H1 (cell line): ENCODE results near the gene PLPP7. TPM values are rescaled to one million over a fixed set of nuclear protein-coding genes. Genes with fewer than 3 reads are reported as not detected.
"Not testable (repeated sequence)": the region's sequence is repeated elsewhere in the genome, so short reads cannot be mapped to it uniquely, and the experiment has no call there.

Experiments
- CTCF ChIA-PET: fragments of 300-600 bp; sonication (Branson Sonifier 250); formaldehyde crosslinking; loops from one replicate; lab custom pipeline; 2021; ENCODE audit not compliant: partially characterized antibody; lab: Charles Lee
- POLR2A ChIA-PET: fragments of 300-600 bp; sonication (Branson Sonifier 250); formaldehyde crosslinking; loops from one replicate; lab custom pipeline; 2021; ENCODE audit warnings: inconsistent platforms; ENCODE audit not compliant: partially characterized antibody; lab: Charles Lee
- DNase-seq, 2 experiments: peaks; one replicate each; pipeline versions ENCODE4 v3.0.0 to v3.0.0-alpha.2; 2010 to 2022; ENCODE audit warnings: low spot score in 2 of 2, low read depth in 1 of 2, mixed read lengths in 1 of 2
- FAIRE-seq: peaks from 2 replicates; lab custom pipeline; 2011; peaks lifted over from hg19 to GRCh38; lab: Jason Lieb, UNC
- H2AFZ ChIP-seq: 2 replicates; pipeline ENCODE4 v1.8.1; 2012; ENCODE audit warnings: low read length, inconsistent platforms
- H2AK5ac ChIP-seq: 2 replicates; pipeline ENCODE4 v1.6.1; 2013; ENCODE audit warnings: low read depth, low read length
- H2BK120ac ChIP-seq: replicated peaks from 2 replicates; pipeline ENCODE3; 2013; ENCODE audit warnings: low read depth, low read length, inconsistent platforms
- H2BK12ac ChIP-seq: 2 replicates; pipeline ENCODE4 v1.6.1; 2013; ENCODE audit warnings: low read depth, low read length
- H2BK15ac ChIP-seq: 2 replicates; pipeline ENCODE4 v1.6.1; 2013; ENCODE audit warnings: low read length
- H2BK20ac ChIP-seq: 2 replicates; pipeline ENCODE4 v1.6.1; 2013; ENCODE audit warnings: low read length
- H2BK5ac ChIP-seq: 2 replicates; pipeline ENCODE4 v1.6.1; 2013; ENCODE audit warnings: low read depth, low read length
- H3K14ac ChIP-seq: 2 replicates; pipeline ENCODE4 v1.6.1; 2013; ENCODE audit warnings: inconsistent platforms; ENCODE audit not compliant: insufficient read length
- H3K18ac ChIP-seq: 2 replicates; pipeline ENCODE4 v1.6.1; 2013; ENCODE audit warnings: low read length; ENCODE audit errors: extremely low read depth
- H3K23ac ChIP-seq: 2 replicates; pipeline ENCODE4 v1.6.1; 2013; ENCODE audit warnings: inconsistent platforms; ENCODE audit not compliant: insufficient read length
- H3K23me2 ChIP-seq: 2 replicates; pipeline ENCODE4 v1.6.1; 2013; ENCODE audit warnings: low read depth, low read length
- H3K27ac ChIP-seq: 2 replicates; pipeline ENCODE4 v1.6.1; 2011; ENCODE audit warnings: low read depth, low read length, inconsistent platforms
- H3K27me3 ChIP-seq, 4 experiments: replicated peaks in 1 of 4; 1 replicate in 1 of 4; 2 replicates in 3 of 4; pipeline versions ENCODE4 v1.6.1 to v1.8.1; 2011 to 2013; ENCODE audit warnings: low read length in 3 of 4, mild to moderate bottlenecking in 3 of 4, inconsistent platforms in 2 of 4, mixed read lengths in 2 of 4, moderate library complexity in 1 of 4; ENCODE audit not compliant: control insufficient read depth in 3 of 4, insufficient read depth in 3 of 4; ENCODE audit errors: extremely low read depth in 1 of 4
- H3K36me3 ChIP-seq, 4 experiments: 2 replicates each; pipeline versions ENCODE4 v1.6.1 to v1.8.1; 2011 to 2013; ENCODE audit warnings: mild to moderate bottlenecking in 4 of 4, low read length in 3 of 4, moderate library complexity in 2 of 4, control low read depth in 1 of 4, inconsistent platforms in 1 of 4; ENCODE audit not compliant: insufficient read depth in 4 of 4, control insufficient read depth in 2 of 4
- H3K4ac ChIP-seq: replicated peaks from 2 replicates; pipeline ENCODE3; 2013; ENCODE audit warnings: low read length, low read depth, mixed read lengths, inconsistent platforms; ENCODE audit not compliant: insufficient read length
- H3K4me1 ChIP-seq, 4 experiments: replicated peaks in 1 of 4; 1 replicate in 1 of 4; 2 replicates in 3 of 4; pipeline versions ENCODE4 v1.6.1 to v1.8.1; 2011 to 2013; ENCODE audit warnings: low read length in 3 of 4, inconsistent platforms in 2 of 4, mixed read lengths in 1 of 4; ENCODE audit not compliant: insufficient read depth in 4 of 4, control insufficient read depth in 3 of 4
- H3K4me2 ChIP-seq, 2 experiments: 2 replicates each; pipeline versions ENCODE4 v1.6.1 to v1.8.1; 2011 to 2013; ENCODE audit warnings: low read depth in 2 of 2, low read length in 2 of 2, control low read depth in 1 of 2, inconsistent platforms in 1 of 2, mild to moderate bottlenecking in 1 of 2; ENCODE audit not compliant: insufficient read depth in 1 of 2
- H3K4me3 ChIP-seq, 4 experiments: fragments of 200-600, 300-600 bp in 1 of 4; sonication (generic), shearing (Covaris generic), sonication (Bioruptor Twin) in 1 of 4; 2 replicates each; pipeline versions ENCODE4 v1.5.1 to v1.8.1; 2011 to 2016; ENCODE audit warnings: low read length in 4 of 4, low read depth in 3 of 4, control low read depth in 2 of 4, inconsistent platforms in 2 of 4, mild to moderate bottlenecking in 2 of 4, mixed read lengths in 1 of 4, moderate library complexity in 1 of 4; ENCODE audit not compliant: insufficient read depth in 2 of 4; ENCODE audit errors: extremely low read depth in 1 of 4
- H3K56ac ChIP-seq: replicated peaks from 2 replicates; pipeline ENCODE3; 2013; ENCODE audit warnings: low read depth, mild to moderate bottlenecking, mixed read lengths, low read length, inconsistent platforms; ENCODE audit not compliant: insufficient read length
- H3K79me1 ChIP-seq: 2 replicates; pipeline ENCODE4 v1.6.1; 2013; ENCODE audit warnings: low read depth, low read length, control low read depth
- H3K79me2 ChIP-seq, 2 experiments: 2 replicates each; pipeline versions ENCODE4 v1.6.1 to v1.8.1; 2012 to 2013; ENCODE audit warnings: low read length in 2 of 2, mild to moderate bottlenecking in 2 of 2, inconsistent platforms in 1 of 2; ENCODE audit not compliant: insufficient read depth in 2 of 2, control insufficient read depth in 1 of 2
- H3K9ac ChIP-seq, 4 experiments: replicated peaks in 1 of 4; 1 replicate in 1 of 4; 2 replicates in 3 of 4; pipeline versions ENCODE4 v1.6.1 to v1.8.1; 2011 to 2013; ENCODE audit warnings: low read depth in 3 of 4, low read length in 3 of 4, control low read depth in 2 of 4, mild to moderate bottlenecking in 2 of 4, moderate library complexity in 2 of 4, inconsistent platforms in 1 of 4; ENCODE audit errors: extremely low read depth in 1 of 4
- H3K9me3 ChIP-seq, 2 experiments: 2 replicates each; pipeline versions ENCODE4 v1.6.1 to v1.8.1; 2012 to 2013; ENCODE audit warnings: mild to moderate bottlenecking in 2 of 2, moderate library complexity in 2 of 2, control low read depth in 1 of 2, inconsistent platforms in 1 of 2, low read depth in 1 of 2, low read length in 1 of 2, mixed read lengths in 1 of 2; ENCODE audit not compliant: insufficient read depth in 2 of 2
- H4K20me1 ChIP-seq, 2 experiments: replicated peaks in 1 of 2; 2 replicates each; pipeline versions ENCODE3 to v1.8.1; 2011 to 2013; ENCODE audit warnings: inconsistent platforms in 2 of 2, low read length in 2 of 2, mild to moderate bottlenecking in 1 of 2; ENCODE audit not compliant: insufficient read depth in 2 of 2, control insufficient read depth in 1 of 2
- H4K5ac ChIP-seq: 2 replicates; pipeline ENCODE4 v1.6.1; 2013; ENCODE audit warnings: low read length, low read depth, mixed read lengths, inconsistent platforms; ENCODE audit not compliant: insufficient read length
- H4K8ac ChIP-seq: 2 replicates; pipeline ENCODE4 v1.8.0; 2013; ENCODE audit warnings: mild to moderate bottlenecking, moderate library complexity, low read length, inconsistent platforms; ENCODE audit not compliant: insufficient read depth; ENCODE audit errors: extremely low read depth
- H4K91ac ChIP-seq: replicated peaks from 2 replicates; pipeline ENCODE3; 2013; ENCODE audit warnings: low read length, mixed read lengths, inconsistent platforms; ENCODE audit not compliant: insufficient read length
- ASH2L ChIP-seq: fragments of 200-600, 300-600 bp; sonication (generic); IDR thresholded peaks from one replicate; pipeline ENCODE4 v1.7.1; 2017; ENCODE audit warnings: low read length
- CREB1 ChIP-seq: IDR thresholded peaks from 2 replicates; pipeline ENCODE4 v1.6.1; 2012; ENCODE audit warnings: inconsistent platforms
- EGR1 ChIP-seq: IDR thresholded peaks from 2 replicates; pipeline ENCODE4 v1.6.1; 2011; ENCODE audit warnings: low read depth, low read length, borderline replicate concordance
- GABPA ChIP-seq: IDR thresholded peaks from 2 replicates; pipeline ENCODE4 v1.6.1; 2011; ENCODE audit warnings: mild to moderate bottlenecking, low read length, moderate library complexity, borderline replicate concordance; ENCODE audit not compliant: insufficient read depth
- RXRA ChIP-seq: IDR thresholded peaks from 2 replicates; pipeline ENCODE4 v1.6.1; 2011; ENCODE audit warnings: low read depth, mild to moderate bottlenecking, low read length, moderate library complexity; ENCODE audit not compliant: insufficient read depth
- SAP30 ChIP-seq: fragments of 300-600 bp; sonication (generic); IDR thresholded peaks from 2 replicates; pipeline ENCODE4 v1.7.1; 2012; ENCODE audit warnings: low read length, moderate library complexity, mild to moderate bottlenecking, inconsistent platforms; ENCODE audit not compliant: insufficient read depth, insufficient replicate concordance
- WGBS, 2 experiments: shearing (Covaris generic) in 1 of 2; methylation state at CpG; one replicate each; pipeline versions ENCODE4 v1.1.6 to v1.1.7; 2013 to 2015; ENCODE audit warnings: low lambda C conversion rate in 2 of 2, mixed read lengths in 2 of 2, inconsistent platforms in 1 of 2, low coverage in 1 of 2, missing lambda C conversion rate in 1 of 2; ENCODE audit not compliant: insufficient replicate concordance in 2 of 2, insufficient coverage in 1 of 2, insufficient read length in 1 of 2; ENCODE audit errors: extremely low coverage in 1 of 2, missing lambda C conversion rate in 1 of 2; 5-methylcytosine and 5-hydroxymethylcytosine counted together
- polyA plus RNA-seq, 7 experiments: library from polyadenylated mRNA; depleted of rRNA in 3 of 7; stranded (reverse) in 5 of 7; unstranded in 2 of 7; fragments of >200 nt in 5 of 7; fragments of 200-250 nt in 2 of 7; gene quantifications; 1 replicate in 5 of 7; 2 replicates in 1 of 7; 4 replicates in 1 of 7; pipeline versions ENCODE4 v1.2.1 to v1.2.3, GENCODE V29; 2011 to 2013; ENCODE audit warnings: missing spikeins in 2 of 7, mixed read lengths in 2 of 7
- total RNA-seq: library from RNA; stranded (reverse); fragmentation: NEBNext Ultra II Directional; extraction: Animal tissue kit (Norgen Biotek cat#: 25700); gene quantifications from 2 replicates; pipeline ENCODE4 v1.2.1, GENCODE V29; 2021
- TF ChIP-seq, protein P1 (sequence below): IDR thresholded peaks from 2 replicates; pipeline ENCODE4 v1.6.1; 2011; ENCODE audit warnings: low read length, improper control_type of control experiment

Gene PLPP7
- total and polyA plus RNA-seq, 2 of the 8 experiments (the other 6 are each of a cell fraction or from before 2014, with no cell fraction given), result 3.4 to 3.9 TPM

DNA sequence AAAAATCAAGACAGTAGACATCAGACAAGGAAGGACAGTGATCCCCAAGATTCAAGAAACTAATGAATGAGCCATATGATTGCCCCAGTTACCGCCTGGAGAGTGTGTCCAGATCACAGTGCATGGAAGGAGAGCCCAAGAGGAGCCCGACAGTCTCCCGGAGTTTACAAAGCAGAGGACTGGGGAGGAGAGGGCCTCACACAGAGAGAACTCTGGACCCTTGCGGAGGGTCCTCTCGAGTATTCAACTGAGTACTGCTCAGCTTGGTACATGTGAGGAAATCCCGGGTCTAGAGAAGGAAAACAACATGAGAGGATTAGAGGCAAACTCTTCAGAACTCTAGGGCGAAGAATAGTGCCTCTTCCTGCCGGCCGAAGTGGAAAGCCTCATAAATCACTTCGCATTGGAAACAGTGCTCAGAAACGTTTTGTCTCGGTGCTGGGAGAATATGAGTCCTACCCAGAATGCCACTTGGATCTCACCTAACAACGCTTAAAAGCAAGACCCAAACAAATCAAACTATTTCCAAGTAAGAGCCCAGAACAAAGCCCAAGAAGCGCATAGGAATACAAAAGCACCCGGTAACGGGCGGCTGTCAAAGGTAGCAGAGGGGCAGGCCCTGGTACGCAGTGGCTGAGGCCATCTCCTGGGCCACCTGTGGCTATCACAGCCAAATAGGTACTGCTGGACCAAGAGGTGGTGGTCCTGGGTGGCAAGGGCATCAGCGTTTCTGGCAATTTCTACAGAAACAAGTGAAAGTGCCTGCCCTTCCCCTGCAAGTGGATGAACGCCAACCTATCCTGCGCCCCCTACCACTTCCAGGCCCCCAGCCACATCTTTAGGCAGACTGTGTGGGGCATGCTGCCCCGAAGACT is 49.2 kb upstream of the PLPP7 start (continued):
- TF ChIP-seq, protein P1, sequence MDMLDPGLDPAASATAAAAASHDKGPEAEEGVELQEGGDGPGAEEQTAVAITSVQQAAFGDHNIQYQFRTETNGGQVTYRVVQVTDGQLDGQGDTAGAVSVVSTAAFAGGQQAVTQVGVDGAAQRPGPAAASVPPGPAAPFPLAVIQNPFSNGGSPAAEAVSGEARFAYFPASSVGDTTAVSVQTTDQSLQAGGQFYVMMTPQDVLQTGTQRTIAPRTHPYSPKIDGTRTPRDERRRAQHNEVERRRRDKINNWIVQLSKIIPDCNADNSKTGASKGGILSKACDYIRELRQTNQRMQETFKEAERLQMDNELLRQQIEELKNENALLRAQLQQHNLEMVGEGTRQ, result no peak
- TF ChIP-seq EGR1 (no peak), ASH2L (no peak), SAP30 (no peak), RXRA (no peak), GABPA (no peak), CREB1 (no peak)

DNA sequence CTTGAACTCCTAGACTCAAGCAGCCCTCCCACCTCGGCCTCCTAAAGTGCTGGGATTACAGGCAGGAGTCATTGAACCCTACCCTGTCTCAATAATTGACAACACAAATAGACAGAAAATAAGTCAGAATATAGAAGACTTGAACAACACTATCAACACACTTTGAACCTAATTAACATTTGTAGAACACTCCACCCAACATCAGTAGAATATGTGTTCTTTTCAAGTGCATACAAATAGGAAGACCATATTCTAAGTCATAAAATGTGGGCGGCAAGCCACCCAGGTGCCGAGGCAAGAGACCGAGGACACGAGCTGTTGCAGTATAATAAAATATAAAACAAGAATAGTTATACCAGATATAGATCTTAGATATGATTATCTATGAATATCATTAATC is 45.2 kb upstream of the PLPP7 start:
- H3K36me3 ChIP-seq, H3K4me3 ChIP-seq, H3K18ac ChIP-seq, H3K9ac ChIP-seq, H2AK5ac ChIP-seq, H2BK120ac ChIP-seq, DNase-seq, H3K14ac ChIP-seq, H3K27ac ChIP-seq, H4K91ac ChIP-seq, FAIRE-seq, H3K4me1 ChIP-seq, H3K79me1 ChIP-seq, H3K79me2 ChIP-seq, H3K4me2 ChIP-seq, H3K27me3 ChIP-seq, H2BK20ac ChIP-seq, H3K9me3 ChIP-seq, H3K4ac ChIP-seq, H4K5ac ChIP-seq, H2BK15ac ChIP-seq, H3K56ac ChIP-seq, H2BK12ac ChIP-seq, H3K23me2 ChIP-seq, H4K20me1 ChIP-seq, H3K23ac ChIP-seq, H2BK5ac ChIP-seq, H4K8ac ChIP-seq, H2AFZ ChIP-seq, POLR2A ChIA-PET: not testable (repeated sequence)
- 94% methylated on average over 5 of the region's 5 CpGs; no CpG with 5 or more reads in 1 of the 2 experiments for WGBS, 2 experiments
- CTCF ChIA-PET, result interaction anchor here (0.7 kb wide), 1 partner anchor 92 kb away, joined by 3 read pairs; no protein-coding TSS in a partner anchor
